Gastroesophageal sphincter (tissue), 4 donors: ENCODE results near the gene NBDY. TPM values are rescaled to one million over a fixed set of nuclear protein-coding genes. Genes with fewer than 3 reads are reported as not detected.

Experiments used
- ATAC-seq: fragments of 150-250 bp; one replicate; pipeline ENCODE4 v1.9.1; 2016; ENCODE audit warnings: mild to moderate bottlenecking, moderate library complexity
- H3K27ac ChIP-seq, 4 donors: fragments of 200-600 bp; sonication (generic) in 3 of 4; 1 replicate in 3 of 4; 2 replicates in 1 of 4; pipeline ENCODE4 v1.5.1; 2016 to 2019
- H3K27me3 ChIP-seq: fragments of 200-600 bp; sonication (generic); one replicate; pipeline ENCODE4 v1.5.1; 2019
- H3K36me3 ChIP-seq, 2 donors: fragments of 200-600 bp; sonication (generic); one replicate each; pipeline ENCODE4 v1.5.1; 2019; ENCODE audit warnings: control low read depth in 1 of 2
- H3K4me1 ChIP-seq, 3 donors: fragments of 200-600 bp; sonication (generic); 1 replicate in 2 of 3; 2 replicates in 1 of 3; pipeline ENCODE4 v1.5.1; 2016 to 2019; ENCODE audit warnings: control low read depth in 2 of 3
- H3K4me3 ChIP-seq, 2 donors: fragments of 200-600 bp; sonication (generic); one replicate each; pipeline ENCODE4 v1.5.1; 2019; ENCODE audit warnings: mild to moderate bottlenecking in 1 of 2, moderate library complexity in 1 of 2
- H3K9me3 ChIP-seq, 3 donors: fragments of 200-600 bp; sonication (generic); one replicate each; pipeline ENCODE4 v1.5.1; 2017 to 2019; ENCODE audit warnings: control low read depth in 2 of 3
- EP300 ChIP-seq: sonication (generic); formaldehyde crosslinking; IDR thresholded peaks from one replicate; pipeline ENCODE4 v1.6.1; 2017; ENCODE audit warnings: antibody characterized with exemption, mild to moderate bottlenecking
- POLR2A ChIP-seq, 2 donors: fragments of 450-650 bp; IDR thresholded peaks; one replicate each; pipeline ENCODE4 v1.6.1; 2017; ENCODE audit warnings: antibody characterized with exemption in 2 of 2, mild to moderate bottlenecking in 2 of 2, moderate library complexity in 1 of 2
- POLR2AphosphoS5 ChIP-seq: sonication (generic); formaldehyde crosslinking; IDR thresholded peaks from one replicate; pipeline ENCODE4 v1.6.1; 2017; ENCODE audit warnings: antibody characterized with exemption
- WGBS, 2 donors: methylation state at CpG; one replicate each; pipeline ENCODE4 v1.1.5; 2018; ENCODE audit warnings: low coverage in 1 of 2; 5-methylcytosine and 5-hydroxymethylcytosine counted together
- total RNA-seq, 4 donors: library from RNA; depleted of rRNA; stranded (reverse); fragments of >200 nt; gene quantifications; one replicate each; pipeline ENCODE4 v1.1.0, GENCODE V29; 2016
- TF ChIP-seq, protein P1 (sequence below), 4 experiments: fragments of 200-600 bp in 2 of 4; fragments of 450-650 bp in 2 of 4; sonication (generic) in 1 of 4; IDR thresholded peaks; one replicate each; pipeline ENCODE4 v1.5.1; 2017 to 2019; ENCODE audit warnings: antibody characterized with exemption in 4 of 4, mild to moderate bottlenecking in 2 of 4, moderate library complexity in 2 of 4

The NBDY gene
- total RNA-seq, 4 donors from 2014 or later: 6.6 to 16.0 (median 12.0) TPM

DNA sequence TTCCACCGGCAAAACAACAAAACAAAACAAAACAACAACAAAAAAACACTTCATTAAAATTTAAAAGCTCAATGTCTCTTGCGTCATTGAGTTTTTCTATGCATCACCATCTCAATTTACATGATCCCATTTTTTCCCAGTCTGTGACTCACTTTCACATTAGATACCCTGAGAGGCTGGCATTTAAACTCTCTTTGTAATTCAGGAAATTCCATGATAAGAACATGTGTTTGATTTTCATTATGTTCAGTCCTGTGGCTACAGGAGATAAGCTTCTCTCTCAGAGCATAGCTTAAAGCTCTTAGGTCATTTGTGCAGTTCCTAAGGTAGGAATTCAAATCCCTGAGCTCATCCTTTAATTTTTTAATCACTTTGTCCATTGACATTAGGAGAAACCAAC is 104.6 kb downstream of the NBDY start:
- TF ChIP-seq POLR2AphosphoS5 (no peak), EP300 (no peak), POLR2A (IDR thresholded peaks at IDR 0.05) (no peak)
- TF ChIP-seq, protein P1, sequence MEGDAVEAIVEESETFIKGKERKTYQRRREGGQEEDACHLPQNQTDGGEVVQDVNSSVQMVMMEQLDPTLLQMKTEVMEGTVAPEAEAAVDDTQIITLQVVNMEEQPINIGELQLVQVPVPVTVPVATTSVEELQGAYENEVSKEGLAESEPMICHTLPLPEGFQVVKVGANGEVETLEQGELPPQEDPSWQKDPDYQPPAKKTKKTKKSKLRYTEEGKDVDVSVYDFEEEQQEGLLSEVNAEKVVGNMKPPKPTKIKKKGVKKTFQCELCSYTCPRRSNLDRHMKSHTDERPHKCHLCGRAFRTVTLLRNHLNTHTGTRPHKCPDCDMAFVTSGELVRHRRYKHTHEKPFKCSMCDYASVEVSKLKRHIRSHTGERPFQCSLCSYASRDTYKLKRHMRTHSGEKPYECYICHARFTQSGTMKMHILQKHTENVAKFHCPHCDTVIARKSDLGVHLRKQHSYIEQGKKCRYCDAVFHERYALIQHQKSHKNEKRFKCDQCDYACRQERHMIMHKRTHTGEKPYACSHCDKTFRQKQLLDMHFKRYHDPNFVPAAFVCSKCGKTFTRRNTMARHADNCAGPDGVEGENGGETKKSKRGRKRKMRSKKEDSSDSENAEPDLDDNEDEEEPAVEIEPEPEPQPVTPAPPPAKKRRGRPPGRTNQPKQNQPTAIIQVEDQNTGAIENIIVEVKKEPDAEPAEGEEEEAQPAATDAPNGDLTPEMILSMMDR (IDR thresholded peaks at IDR 0.05): no peak
- Histone ChIP-seq H3K27me3 (no peaks in the 10 kb centered on the region), H3K9me3 (no peaks in the 10 kb centered on the region), H3K36me3 (no peaks in the 10 kb centered on the region), H3K4me1 (no peaks in the 10 kb centered on the region), H3K27ac (no peak overlapping the region), H3K4me3 (no peak overlapping the region)
- 67 to 86% methylated on average over 2 of the region's 2 CpGs for WGBS, 2 donors
- ATAC-seq: no peak

DNA sequence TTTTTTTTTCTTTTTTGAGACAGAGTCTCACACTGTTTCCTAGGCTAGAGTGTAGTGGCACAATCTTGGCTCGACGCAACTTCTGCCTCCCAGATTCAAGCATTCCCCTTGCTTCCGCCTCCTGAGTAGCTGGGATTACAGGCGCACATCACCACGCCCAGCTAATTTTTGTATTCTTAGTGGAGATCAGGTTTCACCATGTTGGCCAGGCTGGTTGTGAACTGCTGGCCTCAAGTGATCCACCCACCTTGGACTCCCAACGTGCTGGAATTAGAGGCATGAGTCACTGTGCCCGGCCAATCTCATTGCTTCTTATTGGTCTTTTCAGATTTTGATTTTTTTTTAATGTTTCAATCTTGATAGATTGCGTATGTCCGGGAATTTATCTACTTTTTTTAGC is 124.4 kb downstream of the NBDY start:
- TF ChIP-seq POLR2A (IDR thresholded peaks at IDR 0.05): no peak
- TF ChIP-seq, protein P1 (IDR thresholded peaks at IDR 0.05): no peak
- no peak for TF ChIP-seq EP300
- TF ChIP-seq POLR2AphosphoS5: no peak
- no peaks in the 10 kb centered on the region for H3K4me1 ChIP-seq
- peaks cover 0 to 22% (median 0%) of the 10 kb centered on the region in 3 donors for H3K9me3 ChIP-seq
- no peak overlapping the region for H3K4me3 ChIP-seq
- H3K27me3 ChIP-seq: no peaks in the 10 kb centered on the region
- H3K27ac ChIP-seq: no peak overlapping the region
- no peaks in the 10 kb centered on the region for H3K36me3 ChIP-seq
- ATAC-seq: no peak
- WGBS, 2 donors: 68 to 75% methylated on average over 3 to 4 of the region's 9 CpGs

DNA sequence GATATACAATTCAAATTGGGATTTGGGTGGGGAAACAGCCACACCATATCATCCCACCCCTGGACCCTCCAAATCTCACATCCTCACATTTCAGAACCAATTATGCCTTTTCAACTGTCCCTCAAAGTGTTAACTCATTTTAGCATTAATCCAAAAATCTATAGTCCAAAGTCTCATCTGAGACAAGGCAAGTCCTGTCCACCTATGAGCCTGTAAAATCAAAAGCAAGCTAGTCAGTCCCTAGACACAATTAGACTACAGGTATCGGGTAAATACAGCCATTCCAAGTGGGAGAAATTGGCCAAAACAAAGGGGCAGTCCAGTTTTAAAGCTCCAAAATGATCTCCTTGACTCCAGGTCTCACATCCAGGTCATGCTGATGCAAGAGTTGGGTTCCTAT is 128.0 kb downstream of the NBDY start:
- 71% methylated on average over 1 of the region's 1 CpG; no CpG with 5 or more reads in 1 of the 2 donors for WGBS, 2 donors
- no peaks in the 10 kb centered on the region for H3K4me1 ChIP-seq
- ATAC-seq: no peak
- H3K9me3 ChIP-seq: no peaks in the 10 kb centered on the region
- no peaks in the 10 kb centered on the region for H3K27me3 ChIP-seq
- no peak overlapping the region for H3K27ac ChIP-seq
- TF ChIP-seq EP300 (no peak), POLR2AphosphoS5 (no peak), POLR2A (IDR thresholded peaks at IDR 0.05) (no peak)
- TF ChIP-seq, protein P1 (IDR thresholded peaks at IDR 0.05): no peak
- no peak overlapping the region for H3K4me3 ChIP-seq
- H3K36me3 ChIP-seq: no peaks in the 10 kb centered on the region

DNA sequence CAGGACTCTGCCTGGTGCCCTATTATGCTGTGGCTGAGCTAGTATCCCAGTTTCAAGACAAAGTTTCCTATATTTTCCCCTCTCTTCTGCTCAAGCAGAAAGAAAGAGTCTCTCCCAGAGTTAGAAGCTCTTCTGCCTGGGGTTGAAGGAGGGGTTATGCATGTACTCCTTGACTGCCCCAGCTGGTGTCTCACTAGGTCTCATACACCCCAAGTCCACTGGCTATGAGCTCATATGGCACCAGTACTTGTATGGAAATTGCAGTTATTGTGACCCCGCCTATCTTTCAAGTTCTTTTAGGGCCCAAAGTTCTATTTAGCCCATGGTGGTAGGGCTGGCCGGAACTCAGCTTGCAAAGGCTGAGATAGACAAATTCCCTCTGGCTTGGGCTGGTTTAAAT is 131.8 kb downstream of the NBDY start:
- no peaks in the 10 kb centered on the region for H3K4me1 ChIP-seq
- no peak overlapping the region for H3K4me3 ChIP-seq
- no peaks in the 10 kb centered on the region for H3K27me3 ChIP-seq
- no peaks in the 10 kb centered on the region for H3K36me3 ChIP-seq
- no peaks in the 10 kb centered on the region for H3K9me3 ChIP-seq
- H3K27ac ChIP-seq: no peak overlapping the region
- no peak for TF ChIP-seq POLR2A (IDR thresholded peaks at IDR 0.05)
- no peak for TF ChIP-seq POLR2AphosphoS5
- TF ChIP-seq EP300: no peak
- TF ChIP-seq, protein P1 (IDR thresholded peaks at IDR 0.05): no peak
- ATAC-seq: no peak
- WGBS, 2 donors: 40% methylated on average over 1 of the region's 2 CpGs; no CpG with 5 or more reads in 1 of the 2 donors

Other genes with a start within 250 kb of the NBDY start
- 10 to 100 TPM; 24.7 to 40.6 (median 32.0) TPM for gene UBQLN2, start 165.6 kb upstream of the NBDY start, total RNA-seq